ENCODE data around the gene SESN1. TPM values are rescaled to one million over a fixed set of nuclear protein-coding genes. Genes with fewer than 3 reads are reported as not detected.

The SESN1 gene
- total RNA-seq, 1 experiment from 2014 or later: 17.5 TPM

DNA sequence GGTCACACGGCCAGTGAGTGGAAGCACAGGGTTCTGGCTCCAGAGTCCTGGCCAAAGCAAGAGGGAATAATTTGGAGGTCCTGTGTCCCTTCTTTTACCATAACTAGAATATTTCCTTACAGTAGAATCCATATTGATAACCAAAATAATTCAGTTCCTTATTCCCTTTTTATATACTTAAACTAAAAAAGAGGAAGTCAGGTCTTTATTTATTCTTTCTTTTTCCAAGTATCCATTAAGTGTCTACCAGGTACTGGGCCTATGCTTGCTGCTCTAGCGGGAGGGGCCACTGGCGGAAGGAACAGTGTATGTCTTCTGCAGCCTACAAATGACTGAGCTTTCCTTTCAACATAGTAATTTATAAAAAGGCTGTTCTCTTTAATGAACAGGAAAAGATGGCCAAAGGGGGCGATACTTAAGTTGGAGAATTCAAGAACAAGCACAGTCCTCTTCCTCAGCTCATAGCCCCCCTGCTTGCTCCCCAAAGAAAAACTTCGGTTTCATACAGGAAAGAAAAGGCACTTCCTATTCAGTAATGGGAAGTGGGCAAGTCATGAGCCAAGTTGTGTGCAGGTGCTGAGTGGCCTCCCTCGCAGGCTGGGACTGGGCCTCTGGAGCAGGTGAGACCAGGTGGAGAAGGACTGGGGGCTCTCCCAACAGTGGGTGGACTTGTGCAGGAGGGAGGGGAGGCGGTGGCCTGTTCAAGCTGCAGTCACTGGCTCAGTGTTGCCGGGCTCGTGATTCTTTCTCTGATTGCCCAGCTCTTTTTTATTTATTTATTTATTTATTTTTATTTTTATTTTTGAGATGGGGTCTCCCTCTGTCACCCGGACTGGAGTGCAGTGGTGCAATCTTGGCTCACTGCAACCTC is 135.5 kb downstream of the SESN1 start:
- H3K36me3 Mint-ChIP-seq (ENCODE audit: insufficient read depth in 1 of 3, low read depth in 3 of 3): no peaks in the 10 kb centered on the region
- no peak overlapping the region for H3K27ac ChIP-seq (ENCODE audit: insufficient read length, low read depth, low read length)
- no peak overlapping the region for H2BK15ac ChIP-seq (ENCODE audit: low read depth, low read length)
- no peaks in the 10 kb centered on the region for H3K4me1 ChIP-seq (ENCODE audit: insufficient read depth, low read length)
- no peak overlapping the region for H3K23ac ChIP-seq (ENCODE audit: insufficient read length, low read depth, low read length)
- no peaks in the 10 kb centered on the region for H3K27me3 Mint-ChIP-seq (ENCODE audit: low read depth)
- H3T11ph ChIP-seq (ENCODE audit: low read length): no peak overlapping the region
- H3K9me3 Mint-ChIP-seq: no peaks in the 10 kb centered on the region
- no peak overlapping the region for H3K27ac Mint-ChIP-seq
- H3K18ac ChIP-seq (ENCODE audit: insufficient read length, low read depth, low read length): no peak overlapping the region
- H3K79me1 ChIP-seq (ENCODE audit: insufficient read depth, low read depth, low read length, poor library complexity, severe bottlenecking): no peaks in the 10 kb centered on the region
- no peak for DNase-seq
- H2BK20ac ChIP-seq (ENCODE audit: low read depth, low read length, poor library complexity, severe bottlenecking): no peak overlapping the region
- H3K4me2 ChIP-seq (ENCODE audit: insufficient read depth, insufficient read length, low read length): no peak overlapping the region
- no peak overlapping the region for H2AFZ ChIP-seq (ENCODE audit: low read length)
- no peak overlapping the region for H3K4me3 Mint-ChIP-seq
- no peaks in the 10 kb centered on the region; a peak in 1 of 4 replicates for H3K4me1 Mint-ChIP-seq
- no peak overlapping the region for H3K9ac ChIP-seq (ENCODE audit: extremely low read depth, insufficient read length, low read length)
- no peaks in the 10 kb centered on the region for H3K79me2 ChIP-seq (ENCODE audit: insufficient read depth, low read length)
- TF ChIP-seq, protein P1, sequence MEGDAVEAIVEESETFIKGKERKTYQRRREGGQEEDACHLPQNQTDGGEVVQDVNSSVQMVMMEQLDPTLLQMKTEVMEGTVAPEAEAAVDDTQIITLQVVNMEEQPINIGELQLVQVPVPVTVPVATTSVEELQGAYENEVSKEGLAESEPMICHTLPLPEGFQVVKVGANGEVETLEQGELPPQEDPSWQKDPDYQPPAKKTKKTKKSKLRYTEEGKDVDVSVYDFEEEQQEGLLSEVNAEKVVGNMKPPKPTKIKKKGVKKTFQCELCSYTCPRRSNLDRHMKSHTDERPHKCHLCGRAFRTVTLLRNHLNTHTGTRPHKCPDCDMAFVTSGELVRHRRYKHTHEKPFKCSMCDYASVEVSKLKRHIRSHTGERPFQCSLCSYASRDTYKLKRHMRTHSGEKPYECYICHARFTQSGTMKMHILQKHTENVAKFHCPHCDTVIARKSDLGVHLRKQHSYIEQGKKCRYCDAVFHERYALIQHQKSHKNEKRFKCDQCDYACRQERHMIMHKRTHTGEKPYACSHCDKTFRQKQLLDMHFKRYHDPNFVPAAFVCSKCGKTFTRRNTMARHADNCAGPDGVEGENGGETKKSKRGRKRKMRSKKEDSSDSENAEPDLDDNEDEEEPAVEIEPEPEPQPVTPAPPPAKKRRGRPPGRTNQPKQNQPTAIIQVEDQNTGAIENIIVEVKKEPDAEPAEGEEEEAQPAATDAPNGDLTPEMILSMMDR (conservative IDR thresholded peaks at IDR 0.05): peak; percentile 18; the same call in 1 of the 3 replicates
- H4K5ac ChIP-seq (ENCODE audit: insufficient read length, low read depth, low read length): no peak overlapping the region
- H3K14ac ChIP-seq (ENCODE audit: insufficient read depth, low read length): no peak overlapping the region
- no peak overlapping the region for H4K91ac ChIP-seq (ENCODE audit: insufficient read length, low read depth, low read length)
- no CpG with 5 or more reads among the region's 10 CpGs for WGBS (ENCODE audit: extremely low coverage, insufficient read length, low lambda C conversion rate)
- H3K4ac ChIP-seq (ENCODE audit: low read depth, low read length): no peak overlapping the region
- no peaks in the 10 kb centered on the region for H4K20me1 ChIP-seq (ENCODE audit: control insufficient read depth, insufficient read depth, insufficient read length)
- no peak overlapping the region for H2BK12ac ChIP-seq (ENCODE audit: insufficient read length, low read depth, low read length)
- H3K9me3 ChIP-seq (ENCODE audit: control insufficient read depth, low read depth, low read length): no peaks in the 10 kb centered on the region
- no peak overlapping the region for H2BK120ac ChIP-seq (ENCODE audit: low read depth, low read length, poor library complexity, severe bottlenecking)
- H3K27me3 ChIP-seq (ENCODE audit: insufficient read depth, low read length): no peaks in the 10 kb centered on the region
- H4K8ac ChIP-seq (replicated peaks; ENCODE audit: insufficient read length, low read depth, low read length): no peak overlapping the region
- no peak overlapping the region for H3K56ac ChIP-seq (ENCODE audit: insufficient read length, low read depth, low read length)
- no peak overlapping the region for H2BK5ac ChIP-seq (ENCODE audit: insufficient read length, low read length)
- no peaks in the 10 kb centered on the region for H3K23me2 ChIP-seq (ENCODE audit: insufficient read length, low read depth, low read length, poor library complexity, severe bottlenecking)
- no peak overlapping the region for H2AK5ac ChIP-seq (ENCODE audit: insufficient read length, low read length)

All from H9 (cell line).